ENCODE data around the gene UBE3D. TPM values are rescaled to one million over a fixed set of nuclear protein-coding genes. Genes with fewer than 3 reads are reported as not detected.

The UBE3D gene
- total RNA-seq, 1 experiment from 2014 or later = 5.5 TPM

GRCh38 chr6:83072726-83073125 lies 7.1 kb upstream of the UBE3D start:
- H2AFZ ChIP-seq = no peak overlapping the region
- no peak overlapping the region for H3K4me2 ChIP-seq
- no peaks in the 10 kb centered on the region for H4K20me1 ChIP-seq (ENCODE audit: insufficient read depth)
- H3K36me3 ChIP-seq (ENCODE audit: low read depth) = no peaks in the 10 kb centered on the region
- no peak overlapping the region for H3K4me3 ChIP-seq
- no peak overlapping the region for H3K27ac ChIP-seq
- no peaks in the 10 kb centered on the region for H3K27me3 ChIP-seq (ENCODE audit: insufficient read depth, low read depth)
- no peak for TF ChIP-seq EZH2 (IDR thresholded peaks at IDR 0.05; ENCODE audit: low read depth)
- TF ChIP-seq CTCF (conservative IDR thresholded peaks at IDR 0.05) = no peak
- peaks cover 7% of the 10 kb centered on the region for H3K4me1 ChIP-seq (replicated peaks; ENCODE audit: insufficient read depth)
- intact Hi-C loops (cut with micrococcal nuclease; ENCODE audit: unreplicated experiment) = no loop called here
- H3K79me2 ChIP-seq (ENCODE audit: low read depth) = peaks cover 22% of the 10 kb centered on the region
- H3K9me3 ChIP-seq (ENCODE audit: insufficient read depth, low read depth) = no peaks in the 10 kb centered on the region
- DNase-seq = no peak
- no TSS peak for BruUV-seq (replicated peaks)
- CTCF ChIA-PET = no interaction called here
- peaks cover 9% of the 10 kb centered on the region for H3F3A ChIP-seq (ENCODE audit: insufficient read depth, low read depth)
- H3K9me2 ChIP-seq (ENCODE audit: insufficient read depth) = no peaks in the 10 kb centered on the region
- POLR2A ChIA-PET (ENCODE audit: unreplicated experiment) = no interaction called here

- H3K9me3 ChIP-seq (ENCODE audit: insufficient read depth, low read depth) = no peaks in the 10 kb centered on the region
- ChIA-PET POLR2A (ENCODE audit: unreplicated experiment) (no interaction called here), CTCF (interaction anchor here (0.6 kb wide), 1 partner anchor 168 kb away, joined by 3 read pairs; no protein-coding TSS in a partner anchor)
- H4K20me1 ChIP-seq (ENCODE audit: insufficient read depth) = no peaks in the 10 kb centered on the region
- H3F3A ChIP-seq (ENCODE audit: insufficient read depth, low read depth) = peaks cover 9% of the 10 kb centered on the region
- H3K36me3 ChIP-seq (ENCODE audit: low read depth) = no peaks in the 10 kb centered on the region
- H3K9me2 ChIP-seq (ENCODE audit: insufficient read depth) = no peaks in the 10 kb centered on the region
- H3K27me3 ChIP-seq (ENCODE audit: insufficient read depth, low read depth) = no peaks in the 10 kb centered on the region
- H3K27ac ChIP-seq = no peak overlapping the region
- H3K4me2 ChIP-seq = no peak overlapping the region
- no peak overlapping the region for H3K4me3 ChIP-seq
- intact Hi-C loops (cut with micrococcal nuclease; ENCODE audit: unreplicated experiment) = no loop called here
- peaks cover 22% of the 10 kb centered on the region for H3K79me2 ChIP-seq (ENCODE audit: low read depth)
- no peak for DNase-seq
- peaks cover 7% of the 10 kb centered on the region for H3K4me1 ChIP-seq (replicated peaks; ENCODE audit: insufficient read depth)
- no peak for TF ChIP-seq CTCF (conservative IDR thresholded peaks at IDR 0.05)
- TF ChIP-seq EZH2 (IDR thresholded peaks at IDR 0.05; ENCODE audit: low read depth) = no peak
- H2AFZ ChIP-seq = no peak overlapping the region
- no TSS peak for BruUV-seq (replicated peaks)
Measured at GRCh38 chr6:83071707-83072106, 6.1 kb upstream of the UBE3D start.

- Histone ChIP-seq H3K79me2 (ENCODE audit: low read depth) (peaks cover 22% of the 10 kb centered on the region), H3F3A (ENCODE audit: insufficient read depth, low read depth) (peaks cover 9% of the 10 kb centered on the region), H3K9me3 (ENCODE audit: insufficient read depth, low read depth) (no peaks in the 10 kb centered on the region), H2AFZ (no peak overlapping the region), H3K4me3 (no peak overlapping the region), H3K27ac (no peak overlapping the region), H3K36me3 (ENCODE audit: low read depth) (no peaks in the 10 kb centered on the region), H4K20me1 (ENCODE audit: insufficient read depth) (no peaks in the 10 kb centered on the region), H3K4me1 (replicated peaks; ENCODE audit: insufficient read depth) (peaks cover 7% of the 10 kb centered on the region), H3K9me2 (ENCODE audit: insufficient read depth) (no peaks in the 10 kb centered on the region), H3K4me2 (no peak overlapping the region), H3K27me3 (ENCODE audit: insufficient read depth, low read depth) (no peaks in the 10 kb centered on the region)
- ChIA-PET CTCF (interaction anchor here (0.6 kb wide), 1 partner anchor 168 kb away, joined by 3 read pairs; no protein-coding TSS in a partner anchor), POLR2A (ENCODE audit: unreplicated experiment) (no interaction called here)
- no TSS peak for BruUV-seq (replicated peaks)
- TF ChIP-seq CTCF (conservative IDR thresholded peaks at IDR 0.05) = no peak
- no peak for TF ChIP-seq EZH2 (IDR thresholded peaks at IDR 0.05; ENCODE audit: low read depth)
- intact Hi-C loops (cut with micrococcal nuclease; ENCODE audit: unreplicated experiment) = no loop called here
- DNase-seq = no peak
Measured at GRCh38 chr6:83071023-83071422, 5.4 kb upstream of the UBE3D start.
